Measurements from ENCODE around the gene KCTD20. TPM values are rescaled to one million over a fixed set of nuclear protein-coding genes. Genes with fewer than 3 reads are reported as not detected.

Gene KCTD20
- total RNA-seq, 1 experiment from 2014 or later = 32.4 TPM

DNA sequence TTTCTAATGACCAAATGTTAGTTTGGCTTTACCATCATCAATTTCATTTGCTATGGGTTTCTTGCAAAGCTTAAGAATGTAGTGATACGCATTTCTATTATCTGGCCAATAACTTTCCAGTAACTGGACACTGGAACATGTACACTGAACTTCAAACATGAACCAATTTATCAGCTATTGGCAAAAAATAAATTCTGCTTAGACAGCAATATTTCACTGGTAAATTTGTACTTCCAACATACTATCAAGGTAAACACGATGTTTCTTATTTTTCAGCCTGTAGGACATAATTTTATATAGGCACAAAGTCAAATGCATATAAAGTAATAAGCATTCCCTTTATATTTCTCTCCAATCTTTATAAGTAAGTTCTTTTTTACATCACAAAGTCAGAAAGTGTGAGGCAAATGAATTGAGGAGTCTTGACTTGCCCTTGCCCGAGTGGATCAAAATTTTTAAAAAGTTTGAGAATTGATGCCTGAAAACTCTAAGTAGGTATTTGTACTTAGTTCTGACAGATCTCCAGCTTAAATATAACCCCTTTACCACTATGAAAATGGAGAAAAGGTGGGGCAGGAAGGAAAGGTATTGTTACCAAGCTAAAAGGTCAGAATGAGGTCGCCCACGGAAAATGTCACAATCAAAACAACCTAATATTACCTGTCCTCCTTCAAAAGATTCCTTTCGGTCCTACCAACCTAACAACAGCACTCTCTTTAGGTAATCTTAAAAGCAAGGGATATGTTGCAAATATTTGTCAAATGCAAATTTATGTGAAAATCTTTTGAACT lies 63.1 kb downstream of the KCTD20 start:
- Histone ChIP-seq H3K36me3 (ENCODE audit: control insufficient read depth, insufficient read depth, low read length) (peaks cover 8% of the 10 kb centered on the region), H3K9me3 (0 out of 2 replicates have a peak, but pooled peaks cover 9% of the 10 kb centered on the region), H3K27me3 (replicated peaks; ENCODE audit: control insufficient read depth, insufficient read depth, low read length) (no peaks in the 10 kb centered on the region), H3K4me3 (ENCODE audit: low read depth, low read length) (no peak overlapping the region), H3K4me1 (peaks cover 45% of the 10 kb centered on the region)
- H3K9me3 Mint-ChIP-seq (ENCODE audit: unreplicated experiment) = no peaks in the 10 kb centered on the region
- H3K4me3 Mint-ChIP-seq (ENCODE audit: unreplicated experiment) = no peak overlapping the region
- H3K27me3 Mint-ChIP-seq (ENCODE audit: insufficient read depth, unreplicated experiment) = no peaks in the 10 kb centered on the region
- TF ChIP-seq CTCF (IDR thresholded peaks at IDR 0.05; ENCODE audit: insufficient read depth in 1 of 2, low read depth in 1 of 2, low read length in 1 of 2, severe bottlenecking in 1 of 2, unreplicated experiment in 1 of 2) = no peak
- H3K4me1 Mint-ChIP-seq (ENCODE audit: low read depth, unreplicated experiment) = peaks cover 17% of the 10 kb centered on the region
- H3K27ac Mint-ChIP-seq (ENCODE audit: unreplicated experiment) = no peak overlapping the region
- ChIA-PET CTCF (no interaction called here), POLR2A (no interaction called here)
- no TSS peak for BruUV-seq (replicated peaks)
- H3K36me3 Mint-ChIP-seq (ENCODE audit: insufficient read depth, unreplicated experiment) = peaks cover 24% of the 10 kb centered on the region
- intact Hi-C loops (cut with micrococcal nuclease; ENCODE audit: unreplicated experiment) = no loop called here
- no peak for DNase-seq

GRCh38 chr6:36506611-36507010 lies 63.8 kb downstream of the KCTD20 start:
- Histone ChIP-seq H3K9me3 (0 out of 2 replicates have a peak, but pooled peaks cover 9% of the 10 kb centered on the region), H3K4me1 (peaks cover 44% of the 10 kb centered on the region), H3K36me3 (ENCODE audit: control insufficient read depth, insufficient read depth, low read length) (peaks cover 8% of the 10 kb centered on the region), H3K27me3 (replicated peaks; ENCODE audit: control insufficient read depth, insufficient read depth, low read length) (no peaks in the 10 kb centered on the region), H3K4me3 (ENCODE audit: low read depth, low read length) (no peak overlapping the region)
- peaks cover 31% of the 10 kb centered on the region for H3K36me3 Mint-ChIP-seq (ENCODE audit: insufficient read depth, unreplicated experiment)
- no peak overlapping the region for H3K27ac Mint-ChIP-seq (ENCODE audit: unreplicated experiment)
- POLR2A ChIA-PET = no interaction called here
- intact Hi-C loops (cut with micrococcal nuclease; ENCODE audit: unreplicated experiment) = no loop called here
- H3K4me1 Mint-ChIP-seq (ENCODE audit: low read depth, unreplicated experiment) = peaks cover 17% of the 10 kb centered on the region
- H3K27me3 Mint-ChIP-seq (ENCODE audit: insufficient read depth, unreplicated experiment) = no peaks in the 10 kb centered on the region
- no peak overlapping the region for H3K4me3 Mint-ChIP-seq (ENCODE audit: unreplicated experiment)
- CTCF ChIA-PET = no interaction called here
- H3K9me3 Mint-ChIP-seq (ENCODE audit: unreplicated experiment) = no peaks in the 10 kb centered on the region
- TF ChIP-seq CTCF (IDR thresholded peaks at IDR 0.05; ENCODE audit: insufficient read depth in 1 of 2, low read depth in 1 of 2, low read length in 1 of 2, severe bottlenecking in 1 of 2, unreplicated experiment in 1 of 2) = no peak
- no TSS peak for BruUV-seq (replicated peaks)
- DNase-seq = no peak

GRCh38 chr6:36508532-36508931 lies 65.7 kb downstream of the KCTD20 start:
- peaks cover 49% of the 10 kb centered on the region for H3K36me3 Mint-ChIP-seq (ENCODE audit: insufficient read depth, unreplicated experiment)
- H3K4me1 Mint-ChIP-seq (ENCODE audit: low read depth, unreplicated experiment) = peaks cover 17% of the 10 kb centered on the region
- no peak for DNase-seq
- H3K27me3 Mint-ChIP-seq (ENCODE audit: insufficient read depth, unreplicated experiment) = no peaks in the 10 kb centered on the region
- Histone ChIP-seq H3K9me3 (0 out of 2 replicates have a peak, but pooled peaks cover 9% of the 10 kb centered on the region), H3K27me3 (replicated peaks; ENCODE audit: control insufficient read depth, insufficient read depth, low read length) (no peaks in the 10 kb centered on the region), H3K4me3 (ENCODE audit: low read depth, low read length) (no peak overlapping the region), H3K36me3 (ENCODE audit: control insufficient read depth, insufficient read depth, low read length) (peaks cover 10% of the 10 kb centered on the region), H3K4me1 (peaks cover 37% of the 10 kb centered on the region)
- no TSS peak for BruUV-seq (replicated peaks)
- no peak for TF ChIP-seq CTCF (IDR thresholded peaks at IDR 0.05; ENCODE audit: insufficient read depth in 1 of 2, low read depth in 1 of 2, low read length in 1 of 2, severe bottlenecking in 1 of 2, unreplicated experiment in 1 of 2)
- CTCF ChIA-PET = no interaction called here
- H3K4me3 Mint-ChIP-seq (ENCODE audit: unreplicated experiment) = no peak overlapping the region
- POLR2A ChIA-PET = no interaction called here
- intact Hi-C loops (cut with micrococcal nuclease; ENCODE audit: unreplicated experiment) = no loop called here
- no peak overlapping the region for H3K27ac Mint-ChIP-seq (ENCODE audit: unreplicated experiment)
- no peaks in the 10 kb centered on the region for H3K9me3 Mint-ChIP-seq (ENCODE audit: unreplicated experiment)

Data from Caco-2 (cell line).